Measurements from ENCODE around the gene GPR173.

GPR173 gene

DNA sequence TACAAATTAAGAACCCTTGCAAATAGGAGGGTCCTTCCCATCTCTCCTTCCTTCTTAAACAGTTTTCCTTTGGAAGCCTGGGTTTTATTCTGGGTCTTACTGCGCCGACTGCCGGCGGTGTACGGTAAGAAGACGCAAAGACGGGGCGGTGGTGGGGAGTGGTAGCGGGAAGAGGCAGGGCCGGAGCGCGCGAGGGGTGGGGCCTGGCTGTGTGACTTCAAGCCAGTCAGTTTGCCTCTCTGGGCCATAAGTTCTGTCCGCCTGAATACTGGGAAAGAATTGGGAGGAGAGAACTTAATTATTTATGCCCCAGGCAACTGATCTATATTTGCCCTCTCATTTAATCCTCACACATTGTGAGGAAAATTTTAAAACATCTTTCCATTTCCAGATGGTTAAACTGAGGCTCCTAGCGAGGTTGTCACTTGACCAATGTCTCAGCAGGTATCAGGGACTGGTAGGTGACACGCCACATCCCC lies 44.6 kb downstream of the GPR173 start (continued):
- TF ChIP-seq ZNF274 (IDR thresholded peaks at IDR 0.05; ENCODE audit: low read length) (no peak), ZNF274 (tag by site-specific recombination; IDR thresholded peaks at IDR 0.05; ENCODE audit: borderline replicate concordance) (no peak), ZNF354C (tag by site-specific recombination; IDR thresholded peaks at IDR 0.05; ENCODE audit: borderline replicate concordance, low read depth) (no peak), SP2 (tag by site-specific recombination; IDR thresholded peaks at IDR 0.05) (peak; percentile 3), ZNF221 (tag by site-specific recombination; IDR thresholded peaks at IDR 0.05; ENCODE audit: borderline replicate concordance) (no peak), ZFHX2 (tag by site-specific recombination; conservative IDR thresholded peaks at IDR 0.05) (no peak), ZNF571 (tag by site-specific recombination; IDR thresholded peaks at IDR 0.05) (no peak), SALL2 (tag by site-specific recombination; IDR thresholded peaks at IDR 0.05; ENCODE audit: borderline replicate concordance) (no peak), ZNF202 (tag by site-specific recombination; IDR thresholded peaks at IDR 0.05; ENCODE audit: borderline replicate concordance) (no peak), TRIM28 (IDR thresholded peaks at IDR 0.05; ENCODE audit: borderline replicate concordance, low read length) (no peak), ZNF174 (tag by site-specific recombination; IDR thresholded peaks at IDR 0.05) (no peak), ZNF394 (tag by site-specific recombination; IDR thresholded peaks at IDR 0.05; ENCODE audit: borderline replicate concordance) (no peak), ZFP41 (tag by site-specific recombination; IDR thresholded peaks at IDR 0.05; ENCODE audit: borderline replicate concordance) (no peak), MZF1 (tag by site-specific recombination; IDR thresholded peaks at IDR 0.05; ENCODE audit: borderline replicate concordance) (no peak), ZNF792 (tag by site-specific recombination; IDR thresholded peaks at IDR 0.05) (no peak), ZNF629 (tag by site-specific recombination; IDR thresholded peaks at IDR 0.05) (no peak), GLIS2 (tag by site-specific recombination; IDR thresholded peaks at IDR 0.05) (no peak), ZNF514 (tag by site-specific recombination; IDR thresholded peaks at IDR 0.05) (no peak), ZNF558 (tag by site-specific recombination; IDR thresholded peaks at IDR 0.05) (no peak), ZNF37A (tag by site-specific recombination; IDR thresholded peaks at IDR 0.05) (no peak), ZNF24 (tag by site-specific recombination; IDR thresholded peaks at IDR 0.05) (0 out of 2 replicates have a peak, but pooled peaks have one; percentile 31), YY2 (tag by site-specific recombination; IDR thresholded peaks at IDR 0.05) (no peak), ZNF423 (tag by site-specific recombination; IDR thresholded peaks at IDR 0.05) (no peak), KLF1 (tag by site-specific recombination; IDR thresholded peaks at IDR 0.05) (peak; percentile 29; the same call in 1 of the 2 replicates)
- TF ChIP-seq, protein P1, sequence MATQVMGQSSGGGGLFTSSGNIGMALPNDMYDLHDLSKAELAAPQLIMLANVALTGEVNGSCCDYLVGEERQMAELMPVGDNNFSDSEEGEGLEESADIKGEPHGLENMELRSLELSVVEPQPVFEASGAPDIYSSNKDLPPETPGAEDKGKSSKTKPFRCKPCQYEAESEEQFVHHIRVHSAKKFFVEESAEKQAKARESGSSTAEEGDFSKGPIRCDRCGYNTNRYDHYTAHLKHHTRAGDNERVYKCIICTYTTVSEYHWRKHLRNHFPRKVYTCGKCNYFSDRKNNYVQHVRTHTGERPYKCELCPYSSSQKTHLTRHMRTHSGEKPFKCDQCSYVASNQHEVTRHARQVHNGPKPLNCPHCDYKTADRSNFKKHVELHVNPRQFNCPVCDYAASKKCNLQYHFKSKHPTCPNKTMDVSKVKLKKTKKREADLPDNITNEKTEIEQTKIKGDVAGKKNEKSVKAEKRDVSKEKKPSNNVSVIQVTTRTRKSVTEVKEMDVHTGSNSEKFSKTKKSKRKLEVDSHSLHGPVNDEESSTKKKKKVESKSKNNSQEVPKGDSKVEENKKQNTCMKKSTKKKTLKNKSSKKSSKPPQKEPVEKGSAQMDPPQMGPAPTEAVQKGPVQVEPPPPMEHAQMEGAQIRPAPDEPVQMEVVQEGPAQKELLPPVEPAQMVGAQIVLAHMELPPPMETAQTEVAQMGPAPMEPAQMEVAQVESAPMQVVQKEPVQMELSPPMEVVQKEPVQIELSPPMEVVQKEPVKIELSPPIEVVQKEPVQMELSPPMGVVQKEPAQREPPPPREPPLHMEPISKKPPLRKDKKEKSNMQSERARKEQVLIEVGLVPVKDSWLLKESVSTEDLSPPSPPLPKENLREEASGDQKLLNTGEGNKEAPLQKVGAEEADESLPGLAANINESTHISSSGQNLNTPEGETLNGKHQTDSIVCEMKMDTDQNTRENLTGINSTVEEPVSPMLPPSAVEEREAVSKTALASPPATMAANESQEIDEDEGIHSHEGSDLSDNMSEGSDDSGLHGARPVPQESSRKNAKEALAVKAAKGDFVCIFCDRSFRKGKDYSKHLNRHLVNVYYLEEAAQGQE (tag by site-specific recombination; IDR thresholded peaks at IDR 0.05): no peak
- TF ChIP-seq, protein P2, sequence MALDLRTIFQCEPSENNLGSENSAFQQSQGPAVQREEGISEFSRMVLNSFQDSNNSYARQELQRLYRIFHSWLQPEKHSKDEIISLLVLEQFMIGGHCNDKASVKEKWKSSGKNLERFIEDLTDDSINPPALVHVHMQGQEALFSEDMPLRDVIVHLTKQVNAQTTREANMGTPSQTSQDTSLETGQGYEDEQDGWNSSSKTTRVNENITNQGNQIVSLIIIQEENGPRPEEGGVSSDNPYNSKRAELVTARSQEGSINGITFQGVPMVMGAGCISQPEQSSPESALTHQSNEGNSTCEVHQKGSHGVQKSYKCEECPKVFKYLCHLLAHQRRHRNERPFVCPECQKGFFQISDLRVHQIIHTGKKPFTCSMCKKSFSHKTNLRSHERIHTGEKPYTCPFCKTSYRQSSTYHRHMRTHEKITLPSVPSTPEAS (tag by site-specific recombination; IDR thresholded peaks at IDR 0.05): no peak
- TF ChIP-seq, protein P3, sequence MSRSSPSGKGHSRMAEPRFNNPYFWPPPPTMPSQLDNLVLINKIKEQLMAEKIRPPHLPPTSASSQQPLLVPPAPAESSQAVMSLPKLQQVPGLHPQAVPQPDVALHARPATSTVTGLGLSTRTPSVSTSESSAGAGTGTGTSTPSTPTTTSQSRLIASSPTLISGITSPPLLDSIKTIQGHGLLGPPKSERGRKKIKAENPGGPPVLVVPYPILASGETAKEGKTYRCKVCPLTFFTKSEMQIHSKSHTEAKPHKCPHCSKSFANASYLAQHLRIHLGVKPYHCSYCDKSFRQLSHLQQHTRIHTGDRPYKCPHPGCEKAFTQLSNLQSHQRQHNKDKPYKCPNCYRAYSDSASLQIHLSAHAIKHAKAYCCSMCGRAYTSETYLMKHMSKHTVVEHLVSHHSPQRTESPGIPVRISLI (tag by site-specific recombination; IDR thresholded peaks at IDR 0.05): no peak
- TF ChIP-seq, protein P4, sequence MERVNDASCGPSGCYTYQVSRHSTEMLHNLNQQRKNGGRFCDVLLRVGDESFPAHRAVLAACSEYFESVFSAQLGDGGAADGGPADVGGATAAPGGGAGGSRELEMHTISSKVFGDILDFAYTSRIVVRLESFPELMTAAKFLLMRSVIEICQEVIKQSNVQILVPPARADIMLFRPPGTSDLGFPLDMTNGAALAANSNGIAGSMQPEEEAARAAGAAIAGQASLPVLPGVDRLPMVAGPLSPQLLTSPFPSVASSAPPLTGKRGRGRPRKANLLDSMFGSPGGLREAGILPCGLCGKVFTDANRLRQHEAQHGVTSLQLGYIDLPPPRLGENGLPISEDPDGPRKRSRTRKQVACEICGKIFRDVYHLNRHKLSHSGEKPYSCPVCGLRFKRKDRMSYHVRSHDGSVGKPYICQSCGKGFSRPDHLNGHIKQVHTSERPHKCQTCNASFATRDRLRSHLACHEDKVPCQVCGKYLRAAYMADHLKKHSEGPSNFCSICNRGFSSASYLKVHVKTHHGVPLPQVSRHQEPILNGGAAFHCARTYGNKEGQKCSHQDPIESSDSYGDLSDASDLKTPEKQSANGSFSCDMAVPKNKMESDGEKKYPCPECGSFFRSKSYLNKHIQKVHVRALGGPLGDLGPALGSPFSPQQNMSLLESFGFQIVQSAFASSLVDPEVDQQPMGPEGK (tag by site-specific recombination; IDR thresholded peaks at IDR 0.05): 0 out of 2 replicates have a peak, but pooled peaks have one; percentile 33
- TF ChIP-seq, protein P5, sequence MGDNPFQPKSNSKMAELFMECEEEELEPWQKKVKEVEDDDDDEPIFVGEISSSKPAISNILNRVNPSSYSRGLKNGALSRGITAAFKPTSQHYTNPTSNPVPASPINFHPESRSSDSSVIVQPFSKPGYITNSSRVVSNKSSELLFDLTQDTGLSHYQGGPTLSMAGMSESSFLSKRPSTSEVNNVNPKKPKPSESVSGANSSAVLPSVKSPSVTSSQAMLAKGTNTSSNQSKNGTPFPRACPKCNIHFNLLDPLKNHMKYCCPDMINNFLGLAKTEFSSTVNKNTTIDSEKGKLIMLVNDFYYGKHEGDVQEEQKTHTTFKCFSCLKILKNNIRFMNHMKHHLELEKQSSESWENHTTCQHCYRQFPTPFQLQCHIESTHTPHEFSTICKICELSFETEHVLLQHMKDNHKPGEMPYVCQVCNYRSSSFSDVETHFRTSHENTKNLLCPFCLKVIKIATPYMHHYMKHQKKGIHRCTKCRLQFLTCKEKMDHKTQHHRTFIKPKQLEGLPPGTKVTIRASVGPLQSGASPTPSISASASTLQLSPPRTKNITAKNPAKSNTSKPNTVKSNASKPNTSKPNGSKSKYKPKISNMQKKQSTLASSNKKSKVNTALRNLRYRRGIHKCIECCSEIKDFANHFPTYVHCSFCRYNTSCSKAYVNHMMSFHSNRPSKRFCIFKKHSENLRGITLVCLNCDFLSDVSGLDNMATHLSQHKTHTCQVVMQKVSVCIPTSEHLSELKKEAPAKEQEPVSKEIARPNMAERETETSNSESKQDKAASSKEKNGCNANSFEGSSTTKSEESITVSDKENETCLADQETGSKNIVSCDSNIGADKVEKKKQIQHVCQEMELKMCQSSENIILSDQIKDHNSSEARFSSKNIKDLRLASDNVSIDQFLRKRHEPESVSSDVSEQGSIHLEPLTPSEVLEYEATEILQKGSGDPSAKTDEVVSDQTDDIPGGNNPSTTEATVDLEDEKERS (tag by site-specific recombination; IDR thresholded peaks at IDR 0.05): no peak
- TF ChIP-seq, protein P6, sequence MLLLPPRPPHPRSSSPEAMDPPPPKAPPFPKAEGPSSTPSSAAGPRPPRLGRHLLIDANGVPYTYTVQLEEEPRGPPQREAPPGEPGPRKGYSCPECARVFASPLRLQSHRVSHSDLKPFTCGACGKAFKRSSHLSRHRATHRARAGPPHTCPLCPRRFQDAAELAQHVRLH (tag by site-specific recombination; IDR thresholded peaks at IDR 0.05): peak; percentile 73; the same call in 1 of the 2 replicates
